Neural cell (in vitro differentiated cells): ENCODE results near the gene RDX. TPM values are rescaled to one million over a fixed set of nuclear protein-coding genes. Genes with fewer than 3 reads are reported as not detected.
"Not testable (repeated sequence)": the region's sequence is repeated elsewhere in the genome, so short reads cannot be mapped to it uniquely, and the experiment has no call there.

Experiments
- H2AFZ ChIP-seq: fragments of 200-600, 300-800 bp; sonication (generic), shearing (Covaris generic); 2 replicates; pipeline ENCODE4 v1.6.0; 2014; ENCODE audit warnings: low read depth, mild to moderate bottlenecking, antibody characterized with exemption, low read length, moderate library complexity
- H3F3A ChIP-seq: fragments of 200-600 bp; shearing (Covaris generic); 2 replicates; pipeline ENCODE4 v1.6.1; 2016; ENCODE audit warnings: mild to moderate bottlenecking, moderate library complexity, mixed read lengths, antibody characterized with exemption, low read length; ENCODE audit not compliant: insufficient read depth, poor library complexity, severe bottlenecking
- H3K27ac ChIP-seq: fragments of 200-600, 300-800 bp; sonication (generic), shearing (Covaris generic); 2 replicates; pipeline ENCODE4 v1.5.1; 2014; ENCODE audit warnings: mild to moderate bottlenecking, low read length, moderate library complexity
- H3K27me3 ChIP-seq: fragments of 300-800, 200-600 bp; sonication (generic), shearing (Covaris generic); 2 replicates; pipeline ENCODE4 v1.6.0; 2014; ENCODE audit warnings: mild to moderate bottlenecking, low read depth, low read length, moderate library complexity; ENCODE audit not compliant: insufficient read depth
- H3K36me3 ChIP-seq: fragments of 300-800, 200-600 bp; sonication (generic), shearing (Covaris generic); 2 replicates; pipeline ENCODE4 v1.5.1; 2014; ENCODE audit warnings: mild to moderate bottlenecking, antibody characterized with exemption, low read length, moderate library complexity; ENCODE audit not compliant: insufficient read depth
- H3K4me2 ChIP-seq: fragments of 300-800, 200-600 bp; sonication (generic), shearing (Covaris generic); 2 replicates; pipeline ENCODE4 v1.6.0; 2014; ENCODE audit warnings: mild to moderate bottlenecking, low read length
- H3K4me3 ChIP-seq: fragments of 300-800, 200-600 bp; sonication (generic), shearing (Covaris generic); 2 replicates; pipeline ENCODE4 v1.5.1; 2014; ENCODE audit warnings: mild to moderate bottlenecking, low read length, moderate library complexity
- H3K79me2 ChIP-seq: fragments of 200-600 bp; shearing (Covaris generic); replicated peaks from 2 replicates; pipeline ENCODE4 v1.6.0; 2014; ENCODE audit warnings: mild to moderate bottlenecking, low read length, moderate library complexity; ENCODE audit not compliant: insufficient read depth
- H3K9ac ChIP-seq: fragments of 300-800, 200-600 bp; sonication (generic), shearing (Covaris generic); 2 replicates; pipeline ENCODE4 v1.6.1; 2016; ENCODE audit warnings: mild to moderate bottlenecking, low read length, mixed read lengths
- H3K9me2 ChIP-seq: fragments of 200-600 bp; shearing (Covaris generic); 2 replicates; pipeline ENCODE4 v1.6.1; 2016; ENCODE audit warnings: mild to moderate bottlenecking, low read length, mixed read lengths; ENCODE audit not compliant: insufficient read depth
- H3K9me3 ChIP-seq: fragments of 200-600, 300-800 bp; sonication (generic), shearing (Covaris generic); 2 replicates; pipeline ENCODE4 v1.6.1; 2016; ENCODE audit warnings: mild to moderate bottlenecking, mixed run types, low read length, moderate library complexity, mixed read lengths
- H4K20me1 ChIP-seq: fragments of 200-600 bp; shearing (Covaris generic); 2 replicates; pipeline ENCODE4 v1.6.1; 2016; ENCODE audit warnings: mild to moderate bottlenecking, mixed run types; ENCODE audit not compliant: insufficient read depth
- CTCF ChIP-seq: fragments of 450-650 bp; IDR thresholded peaks from 2 replicates; pipeline ENCODE4 v1.5.1; 2014; ENCODE audit warnings: antibody characterized with exemption, mild to moderate bottlenecking, moderate library complexity; ENCODE audit not compliant: poor library complexity, severe bottlenecking
- EP300 ChIP-seq: fragments of 450-650 bp; conservative IDR thresholded peaks from 2 replicates; pipeline ENCODE4 v1.6.1; 2014; ENCODE audit warnings: antibody characterized with exemption, mild to moderate bottlenecking, moderate library complexity; ENCODE audit not compliant: poor library complexity, severe bottlenecking
- EZH2 ChIP-seq: fragments of 200-600, 300-800 bp; shearing (Covaris generic), sonication (generic); IDR thresholded peaks from 2 replicates; pipeline ENCODE4 v1.6.1; 2014; ENCODE audit warnings: antibody characterized with exemption, low read length, borderline replicate concordance, mild to moderate bottlenecking; ENCODE audit not compliant: insufficient read depth, poor library complexity, severe bottlenecking
- MXI1 ChIP-seq: fragments of 450-650 bp; conservative IDR thresholded peaks from 2 replicates; pipeline ENCODE4 v1.6.1; 2014; ENCODE audit warnings: antibody characterized with exemption, mild to moderate bottlenecking; ENCODE audit not compliant: poor library complexity, severe bottlenecking
- POLR2AphosphoS5 ChIP-seq: IDR thresholded peaks from 2 replicates; pipeline ENCODE4 v1.6.1; 2012
- SMC3 ChIP-seq: fragments of 450-650 bp; conservative IDR thresholded peaks from 2 replicates; pipeline ENCODE4 v1.6.1; 2014; ENCODE audit warnings: antibody characterized with exemption, mild to moderate bottlenecking, moderate library complexity; ENCODE audit not compliant: poor library complexity
- TAF1 ChIP-seq: IDR thresholded peaks from 2 replicates; pipeline ENCODE4 v1.6.1; 2012; ENCODE audit warnings: low read depth
- polyA plus RNA-seq: library from polyadenylated mRNA; depleted of rRNA; stranded (reverse); fragments of >200 nt; gene quantifications from 2 replicates; pipeline ENCODE4 v1.2.3, GENCODE V29; 2014
- TF ChIP-seq, protein P1 (sequence below): IDR thresholded peaks from 2 replicates; pipeline ENCODE4 v1.6.1; 2012; ENCODE audit warnings: borderline replicate concordance

RDX gene
- polyA plus RNA-seq, 1 donor from 2014 or later: 39.0 TPM

- H3K27ac ChIP-seq: no peak overlapping the region
- no peaks in the 10 kb centered on the region for H3K9me2 ChIP-seq
- H3F3A ChIP-seq: no peaks in the 10 kb centered on the region
- H3K4me2 ChIP-seq: no peak overlapping the region
- no peaks in the 10 kb centered on the region for H4K20me1 ChIP-seq
- H2AFZ ChIP-seq: no peak overlapping the region
- no peaks in the 10 kb centered on the region for H3K36me3 ChIP-seq
- TF ChIP-seq MXI1: no peak
- no peak for TF ChIP-seq EP300
- no peak for TF ChIP-seq SMC3
- no peaks in the 10 kb centered on the region for H3K79me2 ChIP-seq
- no peaks in the 10 kb centered on the region for H3K9me3 ChIP-seq
- H3K9ac ChIP-seq: no peak overlapping the region
- no peaks in the 10 kb centered on the region for H3K27me3 ChIP-seq
- no peak overlapping the region for H3K4me3 ChIP-seq
Observed at GRCh38 chr11:110312670-110313069, 16.3 kb upstream of the RDX start.

DNA sequence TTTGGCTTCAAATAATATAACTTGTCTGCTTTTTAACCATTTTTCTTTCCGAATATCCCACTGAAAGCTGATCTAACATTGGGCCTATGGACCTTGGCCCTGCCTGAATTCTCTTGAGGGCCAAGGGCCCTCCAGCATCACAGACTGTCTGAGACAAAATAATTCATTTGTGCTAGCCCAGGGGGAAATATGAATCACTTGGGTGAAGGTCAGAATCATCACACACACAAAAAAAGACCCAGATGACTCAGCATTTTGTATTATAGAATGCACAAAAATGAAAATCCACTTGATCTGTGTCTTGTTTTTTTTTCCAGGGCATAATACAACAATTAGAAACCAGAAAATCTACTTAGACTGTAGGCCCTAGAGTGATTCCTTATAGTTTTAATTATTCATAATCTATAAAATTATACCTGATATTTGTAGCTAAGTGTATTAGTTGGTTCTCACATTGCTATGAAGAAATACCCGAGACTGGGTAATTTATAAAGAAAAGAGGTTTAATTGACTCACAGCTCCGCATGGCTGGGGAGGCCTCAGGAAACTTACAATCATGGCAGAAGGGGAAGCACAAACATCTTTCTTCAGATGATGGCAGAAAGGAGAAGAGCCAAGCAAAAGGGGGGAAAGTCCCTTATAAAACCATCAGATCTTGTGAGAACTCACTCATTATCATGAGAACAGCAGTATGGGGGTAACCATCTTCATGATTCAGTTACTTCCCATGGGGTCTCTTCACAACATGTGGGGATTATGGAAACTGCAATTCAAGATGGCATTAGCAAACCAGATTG, 15.6 kb upstream of the RDX start:
- Histone ChIP-seq H3K9ac (no peak overlapping the region), H3K27me3 (no peaks in the 10 kb centered on the region), H2AFZ (no peak overlapping the region), H3K9me2 (no peaks in the 10 kb centered on the region), H3F3A (no peaks in the 10 kb centered on the region), H3K36me3 (no peaks in the 10 kb centered on the region), H3K27ac (no peak overlapping the region), H3K9me3 (no peaks in the 10 kb centered on the region), H3K4me2 (no peak overlapping the region), H3K79me2 (no peaks in the 10 kb centered on the region), H3K4me3 (no peak overlapping the region), H4K20me1 (no peaks in the 10 kb centered on the region)
- no peak for TF ChIP-seq MXI1
- TF ChIP-seq, protein P1, sequence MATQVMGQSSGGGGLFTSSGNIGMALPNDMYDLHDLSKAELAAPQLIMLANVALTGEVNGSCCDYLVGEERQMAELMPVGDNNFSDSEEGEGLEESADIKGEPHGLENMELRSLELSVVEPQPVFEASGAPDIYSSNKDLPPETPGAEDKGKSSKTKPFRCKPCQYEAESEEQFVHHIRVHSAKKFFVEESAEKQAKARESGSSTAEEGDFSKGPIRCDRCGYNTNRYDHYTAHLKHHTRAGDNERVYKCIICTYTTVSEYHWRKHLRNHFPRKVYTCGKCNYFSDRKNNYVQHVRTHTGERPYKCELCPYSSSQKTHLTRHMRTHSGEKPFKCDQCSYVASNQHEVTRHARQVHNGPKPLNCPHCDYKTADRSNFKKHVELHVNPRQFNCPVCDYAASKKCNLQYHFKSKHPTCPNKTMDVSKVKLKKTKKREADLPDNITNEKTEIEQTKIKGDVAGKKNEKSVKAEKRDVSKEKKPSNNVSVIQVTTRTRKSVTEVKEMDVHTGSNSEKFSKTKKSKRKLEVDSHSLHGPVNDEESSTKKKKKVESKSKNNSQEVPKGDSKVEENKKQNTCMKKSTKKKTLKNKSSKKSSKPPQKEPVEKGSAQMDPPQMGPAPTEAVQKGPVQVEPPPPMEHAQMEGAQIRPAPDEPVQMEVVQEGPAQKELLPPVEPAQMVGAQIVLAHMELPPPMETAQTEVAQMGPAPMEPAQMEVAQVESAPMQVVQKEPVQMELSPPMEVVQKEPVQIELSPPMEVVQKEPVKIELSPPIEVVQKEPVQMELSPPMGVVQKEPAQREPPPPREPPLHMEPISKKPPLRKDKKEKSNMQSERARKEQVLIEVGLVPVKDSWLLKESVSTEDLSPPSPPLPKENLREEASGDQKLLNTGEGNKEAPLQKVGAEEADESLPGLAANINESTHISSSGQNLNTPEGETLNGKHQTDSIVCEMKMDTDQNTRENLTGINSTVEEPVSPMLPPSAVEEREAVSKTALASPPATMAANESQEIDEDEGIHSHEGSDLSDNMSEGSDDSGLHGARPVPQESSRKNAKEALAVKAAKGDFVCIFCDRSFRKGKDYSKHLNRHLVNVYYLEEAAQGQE: no peak
- no peak for TF ChIP-seq EP300
- no peak for TF ChIP-seq EZH2

DNA sequence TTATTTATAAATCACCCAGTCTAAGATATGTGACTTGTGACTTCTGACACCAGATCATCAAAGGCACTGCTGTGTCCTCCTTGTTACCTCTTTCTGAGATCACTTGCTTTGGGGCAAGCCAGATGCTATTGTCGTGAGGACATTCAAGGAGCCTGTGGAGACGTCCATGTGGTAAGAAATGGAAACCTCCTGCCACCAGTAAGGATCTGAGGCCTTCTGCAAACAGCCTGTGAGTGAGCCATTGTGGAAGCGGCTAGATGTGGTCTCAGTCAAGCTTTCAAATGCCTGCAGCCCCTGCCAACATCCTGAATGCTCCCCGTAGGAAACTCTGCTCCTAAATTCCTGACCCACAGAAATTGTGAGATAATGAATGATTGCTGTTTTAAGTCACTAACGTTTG, 11.7 kb upstream of the RDX start:
- TF ChIP-seq POLR2AphosphoS5: no peak
- no peak for TF ChIP-seq TAF1
- TF ChIP-seq CTCF: no peak
- TF ChIP-seq, protein P1: no peak

DNA sequence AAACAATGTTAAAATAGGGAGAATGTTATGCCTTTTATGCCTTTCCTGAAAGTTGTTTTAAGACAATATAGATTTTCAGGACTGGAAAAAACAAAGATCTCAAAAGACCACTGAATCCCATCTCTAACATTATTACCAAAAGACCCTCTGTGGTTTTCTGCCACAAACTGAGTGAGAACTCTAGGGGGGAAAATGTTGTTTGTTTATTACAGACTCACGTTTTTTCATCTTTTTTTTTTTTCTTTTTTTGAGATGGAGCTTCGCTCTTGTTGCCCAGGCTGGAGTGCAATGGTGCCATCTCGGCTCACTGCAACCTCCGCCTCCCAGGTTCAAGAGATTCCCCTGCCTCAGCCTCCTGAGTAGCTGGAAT, 9.6 kb upstream of the RDX start:
- H3K4me3 ChIP-seq, H4K20me1 ChIP-seq, H3K4me2 ChIP-seq, H3K9ac ChIP-seq, H3K27me3 ChIP-seq, H3F3A ChIP-seq, H3K9me2 ChIP-seq, H2AFZ ChIP-seq, H3K9me3 ChIP-seq, H3K36me3 ChIP-seq, H3K79me2 ChIP-seq, H3K27ac ChIP-seq: not testable (repeated sequence)

More for the DNA sequence above, 11.7 kb upstream of the RDX start:
- no peaks in the 10 kb centered on the region for H3K27me3 ChIP-seq
- no peaks in the 10 kb centered on the region for H3K79me2 ChIP-seq
- H3K9me2 ChIP-seq: no peaks in the 10 kb centered on the region
- no peaks in the 10 kb centered on the region for H3K9me3 ChIP-seq
- H3F3A ChIP-seq: no peaks in the 10 kb centered on the region
- H3K4me3 ChIP-seq: no peak overlapping the region
- no peak overlapping the region for H3K27ac ChIP-seq
- H2AFZ ChIP-seq: no peak overlapping the region
- H4K20me1 ChIP-seq: no peaks in the 10 kb centered on the region
- H3K9ac ChIP-seq: no peak overlapping the region
- H3K36me3 ChIP-seq: no peaks in the 10 kb centered on the region
- no peak overlapping the region for H3K4me2 ChIP-seq
